Upper lobe of left lung (tissue), 4 donors: ENCODE data around the gene MAN1A2.

Source experiments
- POLR2A ChIP-seq, 4 donors: fragments of 450-650 bp; IDR thresholded peaks; one replicate each; pipeline ENCODE4 v1.5.1; 2016 to 2017; ENCODE audit warnings: antibody characterized with exemption in 4 of 4, mild to moderate bottlenecking in 2 of 4
- TF ChIP-seq, protein P1 (sequence below), 6 experiments: fragments of 450-650 bp in 4 of 6; fragments of 200-600 bp in 2 of 6; sonication (generic) in 2 of 6; IDR thresholded peaks; one replicate each; pipeline ENCODE4 v1.5.1; 2016 to 2019; ENCODE audit warnings: antibody characterized with exemption in 6 of 6

DNA sequence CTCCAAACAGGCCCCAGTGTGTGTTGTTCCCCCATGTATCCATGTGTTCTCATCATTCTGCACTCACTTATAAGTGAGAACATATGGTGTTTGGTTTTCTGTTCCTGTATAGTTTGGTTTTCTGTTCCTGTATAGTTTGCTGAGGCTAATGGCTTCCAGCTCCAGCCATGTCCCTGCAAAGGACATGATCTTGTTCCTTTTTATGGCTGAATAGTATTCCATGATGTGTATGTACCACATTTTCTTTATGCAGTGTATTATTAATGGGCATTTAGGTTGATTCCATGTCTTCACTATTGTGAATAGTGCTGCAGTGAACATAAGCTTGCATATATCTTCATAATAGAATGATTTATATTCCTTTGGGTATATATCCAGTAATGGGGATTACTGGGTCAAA lies 111.8 kb downstream of the MAN1A2 start:
- TF ChIP-seq, protein P1, sequence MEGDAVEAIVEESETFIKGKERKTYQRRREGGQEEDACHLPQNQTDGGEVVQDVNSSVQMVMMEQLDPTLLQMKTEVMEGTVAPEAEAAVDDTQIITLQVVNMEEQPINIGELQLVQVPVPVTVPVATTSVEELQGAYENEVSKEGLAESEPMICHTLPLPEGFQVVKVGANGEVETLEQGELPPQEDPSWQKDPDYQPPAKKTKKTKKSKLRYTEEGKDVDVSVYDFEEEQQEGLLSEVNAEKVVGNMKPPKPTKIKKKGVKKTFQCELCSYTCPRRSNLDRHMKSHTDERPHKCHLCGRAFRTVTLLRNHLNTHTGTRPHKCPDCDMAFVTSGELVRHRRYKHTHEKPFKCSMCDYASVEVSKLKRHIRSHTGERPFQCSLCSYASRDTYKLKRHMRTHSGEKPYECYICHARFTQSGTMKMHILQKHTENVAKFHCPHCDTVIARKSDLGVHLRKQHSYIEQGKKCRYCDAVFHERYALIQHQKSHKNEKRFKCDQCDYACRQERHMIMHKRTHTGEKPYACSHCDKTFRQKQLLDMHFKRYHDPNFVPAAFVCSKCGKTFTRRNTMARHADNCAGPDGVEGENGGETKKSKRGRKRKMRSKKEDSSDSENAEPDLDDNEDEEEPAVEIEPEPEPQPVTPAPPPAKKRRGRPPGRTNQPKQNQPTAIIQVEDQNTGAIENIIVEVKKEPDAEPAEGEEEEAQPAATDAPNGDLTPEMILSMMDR (IDR thresholded peaks at IDR 0.05): no peak
- no peak for TF ChIP-seq POLR2A (IDR thresholded peaks at IDR 0.05)
